T-helper 9 cell (primary cell): ENCODE data around the gene BPI.
"Not testable (repeated sequence)": the region's sequence is repeated elsewhere in the genome, so short reads cannot be mapped to it uniquely, and the experiment has no call there.

ENCODE experiments used
- DNase-seq: peaks from one replicate; pipeline ENCODE4 v3.0.0-alpha.2; 2020

The BPI gene

GRCh38 chr20:38305541-38305940, 1.6 kb downstream of the BPI start:
- DNase-seq, result no peak

DNA sequence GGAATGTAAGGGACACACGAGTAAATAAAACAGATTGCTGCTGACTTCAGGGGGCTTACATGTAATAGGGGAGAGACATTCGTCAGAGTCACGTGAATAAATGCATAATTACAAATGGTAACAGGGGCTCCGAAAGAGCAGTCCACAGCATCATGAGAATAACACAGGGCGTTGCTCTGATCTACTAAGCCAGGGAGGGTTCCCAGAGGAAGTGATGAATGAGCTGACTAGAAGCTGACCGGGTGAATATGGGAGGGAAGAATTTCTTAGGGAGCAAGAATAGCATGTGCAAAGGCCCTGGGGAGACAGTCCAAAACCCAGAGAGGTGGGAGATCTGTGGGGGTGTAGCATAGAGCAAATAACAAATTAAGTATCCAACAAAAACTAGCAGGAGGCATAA, 2.4 kb downstream of the BPI start:
- no peak for DNase-seq

GRCh38 chr20:38307371-38308046, 3.6 kb downstream of the BPI start:
- no peak for DNase-seq

- no peak for DNase-seq
These were observed 4.1 kb downstream of the BPI start for GRCh38 chr20:38308047-38308438.

DNA sequence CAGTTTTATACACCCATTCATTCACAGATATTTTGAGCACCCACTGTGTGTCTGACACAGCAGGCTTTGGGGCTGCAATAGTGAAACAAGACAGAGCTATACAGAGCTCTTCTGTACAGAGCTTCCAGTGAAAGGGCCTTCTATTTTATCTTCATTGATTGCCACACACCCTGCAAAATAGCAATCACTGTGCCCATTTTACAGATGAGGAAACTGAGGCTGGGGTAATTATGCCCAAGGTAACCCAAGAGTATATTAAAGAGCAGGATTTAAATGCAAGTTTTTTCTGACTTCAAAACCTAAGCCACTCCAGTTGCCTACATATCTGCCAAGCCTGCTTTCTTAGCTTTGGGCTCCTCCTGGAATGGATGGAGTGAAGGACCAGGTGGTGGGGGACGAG, 4.5 kb downstream of the BPI start:
- DNase-seq, result no peak

- no peak for DNase-seq
These were observed 7.1 kb downstream of the BPI start for GRCh38 chr20:38311091-38311490.

DNA sequence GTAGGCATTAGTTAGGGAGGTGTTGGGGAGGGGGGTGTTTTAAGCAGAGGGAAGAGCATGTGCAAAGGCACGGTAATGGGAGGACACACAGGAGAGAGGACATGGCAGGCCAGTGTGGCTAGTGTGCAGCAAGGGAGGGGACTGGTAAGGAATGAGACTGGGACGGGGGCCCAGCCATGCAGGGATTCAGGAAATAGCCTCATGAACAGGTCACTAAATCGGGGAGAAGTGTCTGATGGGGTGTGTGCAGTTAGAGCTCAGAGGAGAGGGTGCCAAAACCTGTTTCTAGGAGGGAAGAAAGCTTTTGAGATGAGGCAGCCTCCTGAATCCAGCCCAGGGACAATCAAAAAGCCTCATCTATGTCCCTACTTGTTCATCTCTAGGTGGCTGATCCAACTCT, 7.5 kb downstream of the BPI start:
- DNase-seq, result no peak

- DNase-seq, result no peak
These were observed 9.7 kb downstream of the BPI start for GRCh38 chr20:38313676-38314075.

GRCh38 chr20:38314350-38314749, 10.4 kb downstream of the BPI start:
- DNase-seq, result not testable (repeated sequence)

DNA sequence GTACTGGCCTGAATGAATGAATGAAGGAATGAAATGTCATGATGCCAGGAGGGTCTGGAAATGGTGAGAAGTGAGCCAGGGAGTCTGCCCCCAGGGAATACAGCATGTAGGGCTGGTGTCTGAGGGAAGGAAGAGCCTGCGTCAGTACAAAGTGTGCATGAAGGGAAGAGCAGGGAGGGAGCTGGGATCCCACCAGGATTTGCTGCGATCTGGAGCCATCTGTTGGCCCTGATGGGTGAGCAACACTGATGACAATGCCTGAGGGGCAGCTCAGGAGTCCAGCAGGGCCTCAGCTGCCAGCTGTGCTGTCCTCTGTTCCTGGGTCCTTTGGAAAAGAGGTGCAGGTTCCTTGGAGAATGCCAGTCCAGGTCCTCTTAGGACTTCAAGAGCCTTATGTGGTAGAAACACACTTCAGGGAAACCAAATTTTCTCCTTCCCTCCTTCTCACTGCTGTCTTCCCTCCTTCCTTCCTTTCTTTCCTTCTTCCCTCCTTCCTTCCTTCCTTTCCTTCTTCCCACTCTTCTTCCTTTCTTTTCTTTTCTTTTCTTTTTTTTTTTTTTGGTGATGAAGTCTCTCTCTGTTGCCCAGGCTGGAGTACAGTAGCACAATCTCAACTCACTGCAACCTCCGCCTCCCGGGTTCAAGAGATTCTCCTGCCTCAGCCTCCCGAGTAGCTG, 11.5 kb downstream of the BPI start:
- no peak for DNase-seq

DNA sequence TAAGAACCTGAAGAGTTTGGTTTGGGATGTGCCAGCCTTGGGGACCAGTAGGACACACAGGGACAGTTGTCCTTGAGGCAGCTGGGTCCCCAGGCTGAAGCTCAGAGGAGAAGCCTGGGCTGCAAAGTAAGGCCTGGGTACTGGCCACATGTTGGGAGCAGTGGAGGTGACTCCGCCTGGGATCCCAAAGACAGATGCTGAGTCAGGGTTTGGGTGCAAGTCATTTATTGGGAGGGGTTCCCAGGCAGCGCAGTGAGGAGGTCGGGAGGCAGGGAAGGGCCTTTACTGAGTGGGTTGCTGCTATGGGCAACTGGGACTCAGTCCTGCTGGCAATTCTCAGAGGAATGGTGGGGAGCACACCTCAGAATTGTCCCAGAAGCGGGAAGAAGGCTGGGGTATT, 12.4 kb downstream of the BPI start:
- no peak for DNase-seq

DNA sequence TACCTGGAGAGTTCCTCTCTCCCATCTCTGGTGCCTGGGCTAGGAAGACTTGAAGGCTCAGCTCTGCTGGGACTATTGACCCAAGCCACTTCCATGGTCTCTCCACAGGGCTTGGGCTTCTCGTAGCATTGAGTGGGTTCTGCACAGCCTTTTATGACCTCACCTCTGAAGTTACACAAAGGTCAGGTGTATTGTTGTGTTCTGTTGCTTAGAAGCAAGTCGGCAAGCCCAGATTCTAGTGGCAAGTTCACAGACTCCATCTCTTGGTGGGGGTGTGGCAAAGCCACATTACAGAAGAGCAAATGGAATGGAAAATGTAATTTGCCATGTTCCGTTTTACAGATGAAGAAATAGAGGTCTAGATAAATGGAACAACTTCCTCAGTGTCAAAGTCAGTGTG, 13.5 kb downstream of the BPI start:
- DNase-seq, result no peak

- DNase-seq, result no peak
These were observed 16.3 kb downstream of the BPI start for GRCh38 chr20:38320221-38320620.

GRCh38 chr20:38321959-38322598, 18.1 kb downstream of the BPI start:
- DNase-seq, result no peak

DNA sequence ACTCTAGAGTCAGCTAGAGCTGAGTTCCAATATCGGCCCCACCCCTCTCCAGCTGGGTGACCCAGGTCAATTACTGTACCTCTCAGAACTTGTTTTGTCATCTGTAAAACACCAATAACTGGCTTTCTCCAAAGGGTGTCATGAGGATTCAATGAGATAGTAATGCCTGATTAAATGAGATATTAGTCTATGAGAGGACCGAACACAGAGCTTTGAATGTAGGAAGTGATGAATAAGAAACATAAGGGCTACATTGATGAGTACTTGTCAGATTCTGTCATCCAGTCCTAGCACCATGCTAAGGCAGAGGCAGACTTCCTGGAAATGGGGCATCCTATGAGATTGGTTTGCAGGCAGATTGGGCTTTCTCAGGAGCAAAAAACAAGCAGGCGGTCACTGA, 20.2 kb downstream of the BPI start:
- no peak for DNase-seq

- DNase-seq, result no peak
These were observed 21.2 kb downstream of the BPI start for GRCh38 chr20:38325167-38325566.

- DNase-seq, result no peak
These were observed 21.9 kb downstream of the BPI start for GRCh38 chr20:38325905-38326304.

GRCh38 chr20:38326309-38326708, 22.4 kb downstream of the BPI start:
- DNase-seq, result no peak

- DNase-seq, result no peak
These were observed 26.7 kb downstream of the BPI start for GRCh38 chr20:38330638-38331037.

DNA sequence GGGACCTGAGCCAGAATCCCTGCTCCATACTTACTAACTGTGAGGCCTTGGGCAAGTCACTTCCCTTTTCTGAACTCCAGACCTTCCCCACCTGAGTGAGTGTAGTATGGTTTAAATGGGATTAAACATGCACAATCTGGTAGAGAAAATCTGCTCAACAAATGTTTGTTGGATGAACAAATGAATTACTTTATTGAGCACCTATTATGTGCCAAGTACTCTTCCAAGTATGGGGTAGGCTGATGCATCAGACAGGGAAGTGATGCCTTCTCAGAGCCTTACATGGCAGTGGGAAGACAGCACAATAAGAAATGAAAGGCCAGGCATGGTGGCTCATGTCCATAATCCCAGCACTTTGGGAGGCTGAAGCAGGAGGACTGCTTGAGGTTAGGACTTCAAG, 27.3 kb downstream of the BPI start:
- DNase-seq, result no peak

DNA sequence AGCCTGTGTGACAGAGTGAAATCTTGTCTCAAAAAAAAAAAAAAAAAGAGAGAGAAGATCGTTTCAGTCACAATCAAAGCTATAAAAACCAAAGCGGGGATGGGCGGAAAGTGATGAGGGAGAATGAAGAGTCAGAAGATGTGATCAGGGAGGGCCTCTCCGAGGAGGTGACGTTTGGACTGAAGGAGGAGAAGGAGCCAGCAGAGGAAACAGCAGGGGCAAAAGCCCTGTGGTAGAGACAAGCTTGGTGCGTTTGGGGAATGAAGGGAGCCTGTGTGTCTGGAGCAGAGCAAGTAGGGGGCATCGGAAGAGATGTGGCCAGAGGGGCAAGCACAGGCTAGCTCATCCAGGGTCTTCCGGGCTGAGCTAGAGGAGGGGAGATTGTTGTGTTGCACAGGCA, 27.9 kb downstream of the BPI start:
- no peak for DNase-seq

DNA sequence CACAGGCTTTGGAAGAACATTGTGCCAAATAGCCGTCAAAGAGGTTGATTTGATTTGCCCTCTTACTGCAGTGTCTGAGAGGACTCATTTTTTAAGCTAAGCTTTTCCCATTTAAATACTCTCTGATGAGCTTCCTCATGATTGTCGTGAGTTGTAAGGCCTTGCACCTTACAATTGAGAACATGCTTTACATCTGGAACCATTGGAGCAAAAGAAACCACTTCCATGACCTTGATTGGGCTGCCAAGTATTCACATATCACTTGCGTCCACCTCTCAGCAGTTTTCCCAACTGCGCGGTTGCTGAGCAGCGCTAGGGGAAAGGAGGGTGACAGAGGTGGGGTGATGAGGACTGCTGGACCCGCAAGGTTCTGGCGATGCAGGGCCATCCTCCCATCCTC, 30.1 kb downstream of the BPI start:
- no peak for DNase-seq

- DNase-seq, result no peak
These were observed 32.8 kb downstream of the BPI start for GRCh38 chr20:38336726-38337125.

DNA sequence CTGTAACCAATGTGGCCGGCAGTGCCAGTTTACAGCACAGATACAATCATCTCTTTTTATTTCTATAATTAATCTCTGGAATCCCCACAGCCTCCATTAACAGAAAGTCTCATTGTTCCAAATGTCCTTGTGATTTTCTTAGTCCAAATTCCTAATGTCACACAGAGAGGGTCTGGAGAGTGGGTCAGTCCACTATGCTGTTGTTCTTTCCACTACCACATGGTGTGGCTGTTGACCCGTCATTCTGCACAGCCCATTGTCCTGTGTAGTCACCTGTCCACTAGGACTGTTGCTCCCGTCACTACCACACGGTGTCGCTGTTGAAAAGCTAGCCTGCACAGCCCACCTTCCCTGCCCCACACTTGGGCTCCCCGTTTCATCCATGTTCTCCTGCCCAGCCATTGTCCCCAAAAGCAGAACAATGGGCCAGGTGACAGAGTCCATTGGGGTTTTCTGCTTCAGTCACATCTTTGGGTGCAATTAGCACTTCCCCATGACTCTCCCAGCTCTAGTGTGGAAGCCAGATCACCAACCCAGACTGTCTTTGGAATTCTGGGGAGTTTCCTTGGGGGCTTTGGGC, 33.7 kb downstream of the BPI start:
- no peak for DNase-seq
